Measurements from ENCODE around the gene IP6K1. TPM values are rescaled to one million over a fixed set of nuclear protein-coding genes. Genes with fewer than 3 reads are reported as not detected.

The IP6K1 gene
- total RNA-seq, 1 experiment from 2014 or later = 44.8 TPM

GRCh38 chr3:49727924-49728361, 58.4 kb downstream of the IP6K1 start:
- Mint-ChIP-seq H3K4me1 (ENCODE audit: insufficient read depth, unreplicated experiment) (peaks cover 8% of the 10 kb centered on the region), H3K27me3 (ENCODE audit: insufficient read depth, unreplicated experiment) (no peaks in the 10 kb centered on the region), H3K36me3 (ENCODE audit: insufficient read depth, unreplicated experiment) (peaks cover 76% of the 10 kb centered on the region), H3K27ac (ENCODE audit: low read depth, unreplicated experiment) (no peak overlapping the region), H3K4me3 (ENCODE audit: unreplicated experiment) (no peak overlapping the region), H3K9me3 (ENCODE audit: unreplicated experiment) (no peaks in the 10 kb centered on the region)
- ChIA-PET POLR2A (interaction anchor here (2.0 kb wide), 1 partner anchor 17 kb away, joined by 8 read pairs; no protein-coding TSS in a partner anchor), CTCF (interaction anchor here (0.6 kb wide), 2 partner anchors 26 to 111 kb away, joined by 3 read pairs; no protein-coding TSS in a partner anchor)
- TF ChIP-seq CTCF (IDR thresholded peaks at IDR 0.05; ENCODE audit: unreplicated experiment) = no peak
- DNase-seq (ENCODE audit: unreplicated experiment) = no peak
- intact Hi-C loops (cut with micrococcal nuclease) = no loop called here
- BruUV-seq (replicated peaks) = no TSS peak

DNA sequence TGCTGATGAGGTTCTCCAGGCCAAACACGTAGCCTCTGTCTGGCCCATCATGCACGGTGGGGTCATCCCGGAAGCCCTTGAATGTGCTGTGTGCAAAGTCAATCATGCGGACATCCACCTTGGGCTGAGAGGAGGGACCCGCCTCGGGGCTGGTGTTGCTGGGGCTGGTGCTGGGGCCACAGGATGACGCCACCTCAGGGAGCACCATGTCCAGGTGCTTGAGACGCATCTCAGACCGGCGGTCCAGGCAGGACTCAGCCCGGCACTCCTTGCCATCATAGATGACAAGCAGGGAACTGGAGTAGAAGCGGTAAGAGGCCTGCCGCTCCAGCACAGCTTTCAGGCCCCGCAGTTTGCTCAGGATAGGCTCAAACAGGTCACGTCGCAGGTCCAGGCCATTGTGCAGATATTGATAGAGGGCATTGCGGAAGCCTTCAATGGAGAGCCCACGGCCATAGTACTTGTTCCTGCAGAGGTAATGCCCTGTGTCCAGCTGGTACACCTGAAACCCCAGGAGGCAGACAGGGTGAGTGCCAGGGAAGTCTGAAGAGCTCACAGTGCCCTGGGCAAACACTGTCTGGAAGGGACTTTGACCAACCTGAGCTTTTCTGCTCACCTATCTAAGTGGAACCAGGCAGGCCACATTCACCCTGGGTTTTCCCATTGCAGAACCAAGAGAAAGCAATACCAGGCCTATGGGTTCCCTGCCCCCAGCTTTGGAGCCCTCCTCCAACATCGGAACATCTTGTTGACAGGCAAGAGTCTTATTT, 59.0 kb downstream of the IP6K1 start:
- H3K36me3 Mint-ChIP-seq (ENCODE audit: insufficient read depth, unreplicated experiment) = peaks cover 73% of the 10 kb centered on the region

DNA sequence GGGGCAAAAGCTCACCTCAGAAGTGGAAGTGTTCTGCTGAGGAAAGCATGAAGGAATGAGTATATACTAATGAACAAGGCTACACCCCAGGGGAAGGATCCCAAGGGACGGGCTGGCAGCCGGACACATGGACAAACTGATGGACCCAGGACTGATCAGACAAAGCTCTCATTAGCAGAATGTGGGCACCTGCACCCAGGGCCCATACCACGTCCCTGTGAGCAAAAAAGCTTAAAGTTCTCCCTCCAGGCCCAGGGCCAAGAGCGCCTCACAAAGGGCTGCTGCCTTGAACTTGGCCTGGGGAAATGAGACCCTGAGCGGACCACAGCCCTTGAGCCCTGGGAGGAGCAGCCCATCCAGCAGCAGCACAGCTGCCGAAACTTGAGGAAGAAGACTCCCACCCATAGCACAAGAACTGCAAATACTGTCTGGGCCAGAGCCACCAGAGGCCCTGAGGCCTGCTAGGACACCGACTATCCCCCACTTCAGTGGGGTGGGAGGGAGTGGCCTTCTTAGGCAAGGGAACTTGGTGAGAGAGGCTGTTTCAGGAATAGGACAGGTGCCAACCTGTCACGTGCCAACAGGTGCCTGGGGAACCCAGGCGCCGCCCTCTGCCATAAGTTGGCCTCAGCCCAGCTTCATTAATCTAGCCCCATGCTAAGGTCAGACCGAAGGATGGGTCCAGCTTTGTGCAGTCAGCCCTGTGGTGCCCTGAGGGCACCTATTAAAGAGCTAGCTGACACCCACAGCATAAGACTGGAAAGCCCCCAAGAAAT, 60.2 kb downstream of the IP6K1 start:
- Mint-ChIP-seq H3K36me3 (ENCODE audit: insufficient read depth, unreplicated experiment) (peaks cover 75% of the 10 kb centered on the region), H3K9me3 (ENCODE audit: unreplicated experiment) (no peaks in the 10 kb centered on the region), H3K27me3 (ENCODE audit: insufficient read depth, unreplicated experiment) (no peaks in the 10 kb centered on the region), H3K4me1 (ENCODE audit: insufficient read depth, unreplicated experiment) (peaks cover 11% of the 10 kb centered on the region), H3K27ac (ENCODE audit: low read depth, unreplicated experiment) (no peak overlapping the region), H3K4me3 (ENCODE audit: unreplicated experiment) (no peak overlapping the region)
- DNase-seq (ENCODE audit: unreplicated experiment) = no peak
- no peak for TF ChIP-seq CTCF (IDR thresholded peaks at IDR 0.05; ENCODE audit: unreplicated experiment)
- intact Hi-C loops (cut with micrococcal nuclease) = no loop called here
- BruUV-seq (replicated peaks) = no TSS peak
- ChIA-PET POLR2A (interaction anchor here (0.6 kb wide), 1 partner anchor 1731 kb away, joined by 4 read pairs; no protein-coding TSS in a partner anchor), CTCF (interaction anchor here (0.5 kb wide), 1 partner anchor 77 kb away, joined by 3 read pairs; the partner anchor contains the start of gene INKA1)

More for the DNA sequence above, 59.0 kb downstream of the IP6K1 start:
- no peak overlapping the region for H3K27ac Mint-ChIP-seq (ENCODE audit: low read depth, unreplicated experiment)
- H3K27me3 Mint-ChIP-seq (ENCODE audit: insufficient read depth, unreplicated experiment) = no peaks in the 10 kb centered on the region
- peaks cover 8% of the 10 kb centered on the region for H3K4me1 Mint-ChIP-seq (ENCODE audit: insufficient read depth, unreplicated experiment)
- no peaks in the 10 kb centered on the region for H3K9me3 Mint-ChIP-seq (ENCODE audit: unreplicated experiment)
- DNase-seq (ENCODE audit: unreplicated experiment) = no peak
- ChIA-PET CTCF (interaction anchor here (0.6 kb wide), 2 partner anchors 25 to 112 kb away, joined by 3 read pairs; no protein-coding TSS in a partner anchor), POLR2A (no interaction called here)
- no peak overlapping the region for H3K4me3 Mint-ChIP-seq (ENCODE audit: unreplicated experiment)
- no TSS peak for BruUV-seq (replicated peaks)
- intact Hi-C loops (cut with micrococcal nuclease) = no loop called here
- TF ChIP-seq CTCF (IDR thresholded peaks at IDR 0.05; ENCODE audit: unreplicated experiment) = no peak

DNA sequence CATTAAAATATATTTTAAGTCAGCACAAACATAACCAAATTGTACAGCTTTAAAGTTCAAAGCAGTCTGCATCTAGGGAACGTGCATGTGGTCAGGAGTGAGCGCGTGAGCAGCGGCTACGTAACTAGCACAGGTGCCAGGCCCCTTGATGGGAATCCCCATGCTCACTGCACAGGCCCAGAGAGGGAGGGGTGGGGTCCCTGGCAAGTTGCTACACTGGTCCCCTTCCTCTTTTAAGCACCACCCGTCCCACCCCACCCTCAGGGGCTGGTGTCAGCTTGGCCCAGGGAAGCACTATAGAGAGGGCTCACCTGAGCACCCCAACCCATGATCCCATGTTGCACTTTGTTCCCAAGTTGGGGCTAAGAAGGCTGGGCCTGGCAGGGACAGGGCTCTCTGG, 61.8 kb downstream of the IP6K1 start:
- DNase-seq (ENCODE audit: unreplicated experiment) = no peak
- TSS peak; percentile 86 for BruUV-seq (replicated peaks)
- peaks cover 14% of the 10 kb centered on the region for H3K4me1 Mint-ChIP-seq (ENCODE audit: insufficient read depth, unreplicated experiment)
- ChIA-PET POLR2A (interaction anchor here (0.5 to 2.2 kb wide), 12 partner anchors 9 to 486 kb away, joined by 3 to 13 read pairs (median 4); partner anchors contain the start of gene IP6K1), CTCF (no interaction called here)
- no peaks in the 10 kb centered on the region for H3K9me3 Mint-ChIP-seq (ENCODE audit: unreplicated experiment)
- H3K27me3 Mint-ChIP-seq (ENCODE audit: insufficient read depth, unreplicated experiment) = no peaks in the 10 kb centered on the region
- TF ChIP-seq CTCF (IDR thresholded peaks at IDR 0.05; ENCODE audit: unreplicated experiment) = no peak
- intact Hi-C loops (cut with micrococcal nuclease) = loop anchor here (5.0 kb wide), 2 partner anchors 113 to 178 kb away; partner anchors contain the start of gene MST1R
- H3K4me3 Mint-ChIP-seq (ENCODE audit: unreplicated experiment) = peak overlapping the region; percentile 83
- H3K27ac Mint-ChIP-seq (ENCODE audit: low read depth, unreplicated experiment) = peak overlapping the region; percentile 78
- H3K36me3 Mint-ChIP-seq (ENCODE audit: insufficient read depth, unreplicated experiment) = peaks cover 73% of the 10 kb centered on the region
